ENCODE results near the gene JPH4.
A peak's percentile ranks its signal among the peaks of the same experiment; 100 is the strongest.

JPH4 gene
- total RNA-seq, result 0 to 0.24 (median 0.11) reads per million in 9 experiments

DNA sequence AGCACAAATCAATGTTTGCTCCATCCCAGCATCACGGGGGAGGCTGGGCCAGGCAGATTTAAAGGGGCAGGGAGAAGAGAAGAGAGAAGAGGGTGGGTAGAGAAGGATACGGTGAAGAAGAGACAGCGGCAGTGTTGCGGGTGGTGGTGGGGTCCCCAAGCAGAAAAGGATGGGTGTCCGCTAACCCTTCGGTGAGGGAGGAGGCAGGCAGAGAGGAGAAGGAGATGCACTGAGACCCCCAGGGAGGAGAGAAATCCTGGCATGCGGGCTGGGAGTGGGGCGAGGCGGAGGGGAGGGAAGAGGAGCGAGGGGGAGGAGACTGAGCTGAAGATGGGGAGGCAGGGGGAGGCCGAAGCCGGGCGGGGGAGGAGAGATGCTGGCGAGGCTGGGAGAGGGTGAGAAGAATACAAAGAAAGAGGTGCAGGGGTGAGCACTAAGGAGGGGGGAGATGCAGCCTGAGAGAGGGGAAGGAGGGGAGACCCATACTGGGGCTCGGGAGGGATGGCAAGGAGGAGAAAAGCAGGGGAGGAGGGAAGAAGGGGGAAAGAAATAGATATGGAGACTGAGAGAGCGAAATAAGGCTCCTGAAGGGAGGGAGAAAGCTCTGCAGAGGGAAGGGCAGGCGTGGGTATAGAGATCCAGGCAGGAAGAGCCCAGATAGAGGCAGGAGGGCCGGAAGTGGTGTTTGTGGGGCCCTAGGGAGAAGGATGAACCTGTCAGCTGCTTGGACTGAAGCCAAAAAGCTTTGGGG lies at the start of gene JPH4:
Gene JPH4 (minus strand): TSS at position 231 of the 751 bp plus-strand sequence. CDS start 1,337 bp downstream, outside the sequence.
- Mint-ChIP-seq H3K4me3 (peak within 1 kb of the TSS in 1 of 2 donors; percentile 65), H3K27ac (no peak within 1 kb of the TSS), H3K4me1 (ENCODE audit: low read depth in 2 of 2) (peaks cover 11 to 16% of the 10 kb centered on the region in 2 donors), H3K27me3 (peaks cover 45 to 84% of the 10 kb centered on the region in 2 donors), H3K9me3 (no peaks in the 10 kb centered on the region), H3K36me3 (ENCODE audit: insufficient read depth) (no peaks in the 10 kb centered on the region)
- no peak for DNase-seq
- no peak for ATAC-seq (replicated peaks)

DNA sequence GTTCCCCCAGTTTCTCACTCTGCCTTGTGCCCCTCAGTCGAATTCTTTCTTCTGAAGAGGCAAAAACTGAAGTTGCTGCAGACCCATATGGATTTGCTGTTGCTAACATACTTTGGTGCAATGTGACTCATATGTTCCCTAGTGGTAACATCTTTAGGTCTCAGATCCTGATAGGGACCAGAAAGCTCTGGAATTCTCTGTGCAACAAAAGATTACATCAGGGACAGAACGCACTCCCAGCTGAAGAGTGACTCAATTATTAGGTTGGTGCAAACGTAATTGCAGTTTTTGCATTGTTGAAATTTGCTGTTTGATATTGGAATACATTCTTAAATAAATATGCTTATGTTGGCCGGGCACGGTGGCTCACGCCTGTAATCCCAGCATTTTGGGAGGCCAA lies 49.4 kb upstream of the JPH4 start:
- H3K27me3 Mint-ChIP-seq, result peaks cover 21 to 23% of the 10 kb centered on the region in 2 donors
- ATAC-seq (replicated peaks), result no peak
- peaks cover 4 to 5% of the 10 kb centered on the region in 2 donors for H3K4me1 Mint-ChIP-seq (ENCODE audit: low read depth in 2 of 2)
- no peak overlapping the region for H3K4me3 Mint-ChIP-seq
- H3K36me3 Mint-ChIP-seq (ENCODE audit: insufficient read depth), result no peaks in the 10 kb centered on the region
- H3K9me3 Mint-ChIP-seq, result peaks cover 0 to 9% of the 10 kb centered on the region in 2 donors
- H3K27ac Mint-ChIP-seq, result no peak overlapping the region
- no peak for DNase-seq

DNA sequence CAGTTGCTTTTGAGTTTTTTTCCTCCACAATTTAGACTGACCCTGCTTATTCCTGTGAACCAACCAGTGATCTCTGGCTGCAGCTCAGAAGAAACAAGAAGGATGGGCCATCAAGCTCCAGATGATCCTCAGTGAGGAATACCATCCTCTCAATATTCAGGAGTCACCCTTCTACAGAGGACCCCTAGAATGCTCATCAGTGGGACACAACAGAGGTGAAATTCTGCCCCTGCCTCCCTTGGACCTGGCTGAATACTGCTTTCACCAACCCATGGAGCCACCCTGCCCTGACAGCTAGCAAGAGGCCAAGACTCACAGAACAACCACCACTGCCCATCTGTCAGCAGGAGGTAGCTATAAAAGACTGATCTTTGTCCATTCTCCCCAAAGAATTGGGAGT lies 48.4 kb upstream of the JPH4 start:
- Mint-ChIP-seq H3K27ac (no peak overlapping the region), H3K4me3 (no peak overlapping the region), H3K27me3 (peaks cover 31 to 33% of the 10 kb centered on the region in 2 donors), H3K4me1 (ENCODE audit: low read depth in 2 of 2) (peaks cover 0 to 1% of the 10 kb centered on the region in 2 donors), H3K36me3 (ENCODE audit: insufficient read depth) (no peaks in the 10 kb centered on the region), H3K9me3 (peaks cover 0 to 9% of the 10 kb centered on the region in 2 donors)
- DNase-seq, result no peak
- ATAC-seq (replicated peaks), result no peak

DNA sequence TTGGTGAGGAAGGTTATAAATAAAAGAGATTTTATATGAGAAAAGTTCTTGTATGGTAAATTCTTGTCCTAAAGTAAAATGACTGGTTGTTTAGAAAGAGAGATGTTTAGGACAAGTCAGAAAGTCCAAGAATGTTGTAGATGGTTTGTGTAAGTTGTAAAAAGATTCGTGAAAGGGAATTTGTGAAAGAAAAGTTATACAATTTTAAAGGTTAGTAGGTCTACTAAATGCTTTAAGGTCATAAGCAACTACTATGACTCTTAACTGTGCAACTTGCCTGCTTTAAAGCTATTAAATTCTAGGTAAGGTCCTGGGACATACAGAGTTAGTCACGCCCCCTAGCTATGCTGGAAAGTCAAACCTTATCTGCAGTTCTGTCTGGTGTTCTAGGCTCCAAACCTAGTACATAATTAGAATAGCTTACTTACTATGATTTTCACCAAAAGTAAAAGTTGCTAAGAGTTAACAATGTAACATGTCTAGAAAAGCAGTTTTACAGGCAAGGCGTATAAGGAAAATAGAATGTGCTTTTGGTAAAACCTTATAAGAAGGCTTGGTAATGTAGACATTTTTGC lies 46.3 kb upstream of the JPH4 start:
- no peak for ATAC-seq (replicated peaks)
- H3K27ac Mint-ChIP-seq, result no peak overlapping the region
- no peak for DNase-seq

DNA sequence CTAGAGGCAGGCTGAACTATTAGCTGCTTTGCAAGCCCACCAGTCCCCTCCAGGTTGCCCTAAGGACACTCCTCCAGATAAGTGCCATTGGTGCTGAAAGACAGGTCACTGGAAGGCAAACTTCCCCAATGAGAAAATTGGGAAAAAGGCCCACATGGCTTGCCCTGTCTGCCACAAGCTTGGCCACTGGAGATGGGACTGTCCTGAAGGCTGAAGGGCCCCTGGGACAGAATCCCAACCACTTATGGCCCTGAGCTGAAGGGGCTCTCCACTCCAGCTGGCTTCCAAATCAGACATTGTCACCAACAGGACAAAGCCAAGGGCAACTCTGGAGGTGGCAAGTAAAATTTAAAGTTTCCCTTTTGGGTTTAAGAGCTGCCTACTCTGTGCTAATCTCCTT lies 45.4 kb upstream of the JPH4 start:
- H3K27ac Mint-ChIP-seq, result no peak overlapping the region
- no peaks in the 10 kb centered on the region for H3K36me3 Mint-ChIP-seq (ENCODE audit: insufficient read depth)
- DNase-seq (no peak), ATAC-seq (replicated peaks) (no peak)
- no peaks in the 10 kb centered on the region for H3K4me1 Mint-ChIP-seq (ENCODE audit: low read depth in 2 of 2)
- peaks cover 0 to 9% of the 10 kb centered on the region in 2 donors for H3K9me3 Mint-ChIP-seq
- no peak overlapping the region for H3K4me3 Mint-ChIP-seq
- H3K27me3 Mint-ChIP-seq, result peaks cover 46 to 54% of the 10 kb centered on the region in 2 donors

More for the DNA sequence above, 46.3 kb upstream of the JPH4 start:
- Mint-ChIP-seq H3K27me3 (peaks cover 42 to 52% of the 10 kb centered on the region in 2 donors), H3K4me3 (no peak overlapping the region), H3K9me3 (peaks cover 0 to 9% of the 10 kb centered on the region in 2 donors), H3K36me3 (ENCODE audit: insufficient read depth) (no peaks in the 10 kb centered on the region), H3K4me1 (ENCODE audit: low read depth in 2 of 2) (no peaks in the 10 kb centered on the region)

DNA sequence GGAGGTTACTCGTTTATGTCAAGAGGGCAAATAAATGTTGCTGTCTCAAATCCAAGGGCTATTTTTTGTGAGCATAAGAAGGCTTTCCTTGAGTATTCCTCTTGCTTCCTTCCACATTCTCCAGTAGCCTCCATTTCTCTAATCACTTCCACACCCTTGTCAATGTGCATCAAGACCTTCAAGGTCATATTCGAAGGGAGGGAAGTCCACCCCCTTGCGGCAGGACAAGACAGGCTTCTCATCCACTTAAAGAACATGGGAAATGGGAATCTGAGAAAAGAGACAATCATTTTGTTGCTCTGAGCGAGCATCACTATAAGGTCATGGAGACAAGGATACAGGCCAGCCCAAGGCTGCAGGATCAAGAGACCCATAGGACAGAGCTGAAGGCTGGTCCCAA lies 44.4 kb upstream of the JPH4 start:
- H3K36me3 Mint-ChIP-seq (ENCODE audit: insufficient read depth), result no peaks in the 10 kb centered on the region
- H3K4me3 Mint-ChIP-seq, result no peak overlapping the region
- H3K27ac Mint-ChIP-seq, result no peak overlapping the region
- H3K4me1 Mint-ChIP-seq (ENCODE audit: low read depth in 2 of 2), result no peaks in the 10 kb centered on the region
- H3K27me3 Mint-ChIP-seq, result peaks cover 54 to 55% of the 10 kb centered on the region in 2 donors
- H3K9me3 Mint-ChIP-seq, result peaks cover 0 to 9% of the 10 kb centered on the region in 2 donors
- no peak for DNase-seq
- no peak for ATAC-seq (replicated peaks)

DNA sequence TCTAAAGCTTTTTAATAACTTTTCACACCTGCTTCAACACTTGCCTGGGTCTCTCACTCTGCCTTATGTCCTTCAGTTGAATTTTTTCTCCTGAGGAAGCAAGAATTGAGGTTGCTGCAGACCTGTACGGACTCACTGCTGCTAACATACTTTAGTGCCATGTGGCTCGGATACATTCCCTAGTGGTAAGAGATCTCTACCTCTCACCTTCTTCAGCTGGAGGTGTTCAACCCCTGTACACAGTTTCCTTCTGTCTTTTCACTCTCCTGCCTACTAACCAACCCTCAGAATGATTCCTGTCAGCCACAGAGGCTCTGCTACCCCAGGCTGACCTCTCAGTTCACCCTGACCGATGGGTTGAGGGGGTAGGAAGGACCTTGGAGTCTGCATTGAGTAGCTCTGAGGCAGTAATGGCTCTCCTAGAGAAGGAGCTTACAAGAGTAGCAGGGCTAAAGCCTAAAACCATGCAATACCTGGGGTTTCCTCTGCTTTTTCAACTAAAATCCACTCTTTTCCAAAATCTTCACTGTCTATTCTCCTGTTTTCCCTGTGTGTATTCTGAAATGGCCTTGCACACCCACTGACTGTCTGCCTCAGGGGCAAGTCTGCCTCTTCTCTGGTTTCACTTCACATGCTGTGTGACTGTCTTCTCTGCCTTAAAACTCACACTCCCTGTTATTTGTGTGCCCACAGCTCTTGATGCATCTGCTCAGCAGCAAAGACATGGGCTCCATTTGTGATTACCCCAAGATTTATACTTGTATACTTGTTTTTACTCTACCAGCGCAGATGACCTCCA lies 43.5 kb upstream of the JPH4 start:
- Mint-ChIP-seq H3K27ac (peak overlapping the region in 1 of 2 donors; percentile 13), H3K9me3 (peaks cover 0 to 9% of the 10 kb centered on the region in 2 donors), H3K4me3 (no peak overlapping the region), H3K36me3 (ENCODE audit: insufficient read depth) (no peaks in the 10 kb centered on the region), H3K4me1 (ENCODE audit: low read depth in 2 of 2) (no peaks in the 10 kb centered on the region), H3K27me3 (peaks cover 46 to 49% of the 10 kb centered on the region in 2 donors)
- no peak for ATAC-seq (replicated peaks)
- no peak for DNase-seq

DNA sequence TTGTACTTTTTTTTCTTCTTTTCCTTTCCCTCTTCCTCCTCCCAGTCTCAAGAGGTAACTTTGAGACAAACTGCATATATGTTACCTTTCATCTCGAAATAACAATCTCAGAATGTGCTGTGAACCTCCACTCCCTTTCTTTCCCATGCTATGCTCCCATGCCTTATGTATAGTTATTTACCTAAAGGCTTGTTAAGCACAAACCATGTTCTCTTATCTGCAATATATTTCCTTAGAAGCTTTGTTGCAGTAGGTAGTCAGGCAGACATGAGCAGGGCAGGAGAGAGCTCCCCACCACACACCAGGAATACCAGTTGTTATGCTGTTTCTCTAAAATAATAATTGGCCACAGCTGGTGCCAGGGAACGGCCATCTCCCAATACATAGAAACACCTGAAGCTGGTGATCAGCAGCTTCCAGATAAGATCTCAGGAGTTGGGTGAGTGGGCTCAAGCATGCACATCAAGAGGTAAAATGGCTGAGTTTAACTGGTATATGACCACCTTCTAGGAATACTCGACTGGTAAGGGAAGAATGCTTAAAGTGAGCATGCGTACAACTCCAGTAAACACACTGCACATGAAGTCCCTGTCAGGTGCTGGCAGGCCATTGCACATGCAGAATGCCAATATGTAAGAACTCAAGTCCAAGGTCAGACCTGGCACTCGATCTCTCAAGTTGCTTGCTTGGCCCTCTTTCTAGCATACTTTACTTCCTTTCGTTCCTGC lies 42.8 kb upstream of the JPH4 start:
- Mint-ChIP-seq H3K27ac (no peak overlapping the region), H3K4me3 (no peak overlapping the region), H3K27me3 (peaks cover 45 to 49% of the 10 kb centered on the region in 2 donors), H3K4me1 (ENCODE audit: low read depth in 2 of 2) (no peaks in the 10 kb centered on the region), H3K9me3 (peaks cover 0 to 9% of the 10 kb centered on the region in 2 donors), H3K36me3 (ENCODE audit: insufficient read depth) (no peaks in the 10 kb centered on the region)
- ATAC-seq (replicated peaks), result no peak
- DNase-seq, result no peak

DNA sequence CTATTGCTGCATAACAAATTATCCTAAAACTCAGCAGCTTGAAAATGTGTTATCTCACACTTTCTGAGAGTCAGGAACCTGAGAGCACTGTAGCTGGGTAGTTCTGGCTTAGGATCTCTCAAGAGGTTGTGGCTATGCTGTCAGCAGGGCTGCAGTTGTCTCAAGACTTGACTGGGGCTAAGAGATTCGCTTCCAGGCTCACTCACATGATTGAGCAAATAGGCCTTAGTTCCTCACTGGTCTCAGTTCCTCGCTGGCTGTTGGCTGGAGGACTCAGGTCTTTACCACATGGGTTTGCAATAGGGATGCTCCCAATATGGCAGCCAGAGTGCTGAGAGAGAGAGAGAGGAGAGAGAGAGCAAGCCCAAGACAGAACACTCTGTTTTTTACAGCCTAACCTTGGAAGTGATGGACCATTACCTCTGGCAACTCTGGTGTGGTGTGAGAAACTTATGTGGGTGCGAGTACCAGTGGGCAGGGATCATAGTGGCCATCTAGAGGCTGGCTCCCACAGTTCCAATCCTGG lies 41.6 kb upstream of the JPH4 start:
- Mint-ChIP-seq H3K27ac (no peak overlapping the region), H3K9me3 (peaks cover 0 to 9% of the 10 kb centered on the region in 2 donors), H3K4me3 (no peak overlapping the region), H3K27me3 (peaks cover 45 to 48% of the 10 kb centered on the region in 2 donors), H3K4me1 (ENCODE audit: low read depth in 2 of 2) (no peaks in the 10 kb centered on the region), H3K36me3 (ENCODE audit: insufficient read depth) (no peaks in the 10 kb centered on the region)
- ATAC-seq (replicated peaks), result no peak
- DNase-seq, result no peak

DNA sequence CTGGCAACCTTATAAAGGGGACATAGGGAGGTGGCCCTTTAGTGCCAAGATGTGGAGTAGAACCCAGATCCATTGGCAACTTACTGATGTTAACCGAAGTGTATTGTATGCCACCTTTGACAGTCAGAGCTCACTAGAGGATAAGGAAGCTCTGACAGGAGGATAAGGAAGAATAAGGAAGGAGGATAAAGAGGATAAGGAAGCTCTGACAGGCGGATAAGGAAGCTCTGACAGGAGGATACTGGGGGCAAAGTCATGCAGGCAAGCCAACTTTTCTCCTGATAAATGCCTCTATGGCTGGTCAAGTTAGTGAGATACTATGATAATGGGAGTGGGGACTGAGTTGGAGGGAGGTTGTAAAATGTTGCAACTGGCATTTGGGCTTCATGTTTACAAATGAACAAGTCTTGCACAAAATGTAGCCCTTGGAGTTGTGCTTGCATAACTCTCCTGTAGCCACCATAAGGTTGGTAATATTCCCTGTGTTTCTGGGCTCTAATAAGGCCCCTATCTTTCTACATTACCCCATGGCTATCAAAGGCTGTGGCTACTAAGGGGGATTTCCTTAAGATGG lies 39.9 kb upstream of the JPH4 start:
- Mint-ChIP-seq H3K36me3 (ENCODE audit: insufficient read depth) (no peaks in the 10 kb centered on the region), H3K4me1 (ENCODE audit: low read depth in 2 of 2) (no peaks in the 10 kb centered on the region), H3K4me3 (no peak overlapping the region), H3K9me3 (no peaks in the 10 kb centered on the region), H3K27me3 (peaks cover 37 to 45% of the 10 kb centered on the region in 2 donors), H3K27ac (no peak overlapping the region)
- ATAC-seq (replicated peaks) (no peak), DNase-seq (no peak)

DNA sequence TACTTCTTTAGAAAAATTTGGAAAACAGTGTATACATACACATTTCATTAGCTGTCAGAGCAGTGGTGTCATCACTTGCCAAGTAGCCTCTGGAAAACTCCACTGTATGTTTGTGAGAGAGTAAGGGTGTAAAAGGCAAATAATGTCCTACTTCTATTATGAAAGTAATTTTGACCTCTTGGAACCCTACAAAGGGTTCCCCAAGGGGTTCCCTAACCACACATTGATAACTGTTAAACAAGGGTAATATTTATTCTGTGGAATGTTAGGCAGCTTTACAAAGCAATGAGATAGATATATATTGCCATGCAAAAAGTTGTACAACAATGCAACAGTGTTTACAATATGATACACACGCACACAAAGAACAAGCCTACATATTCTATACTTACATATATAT lies 38.9 kb upstream of the JPH4 start:
- no peak overlapping the region for H3K27ac Mint-ChIP-seq
- no peaks in the 10 kb centered on the region for H3K4me1 Mint-ChIP-seq (ENCODE audit: low read depth in 2 of 2)

DNA sequence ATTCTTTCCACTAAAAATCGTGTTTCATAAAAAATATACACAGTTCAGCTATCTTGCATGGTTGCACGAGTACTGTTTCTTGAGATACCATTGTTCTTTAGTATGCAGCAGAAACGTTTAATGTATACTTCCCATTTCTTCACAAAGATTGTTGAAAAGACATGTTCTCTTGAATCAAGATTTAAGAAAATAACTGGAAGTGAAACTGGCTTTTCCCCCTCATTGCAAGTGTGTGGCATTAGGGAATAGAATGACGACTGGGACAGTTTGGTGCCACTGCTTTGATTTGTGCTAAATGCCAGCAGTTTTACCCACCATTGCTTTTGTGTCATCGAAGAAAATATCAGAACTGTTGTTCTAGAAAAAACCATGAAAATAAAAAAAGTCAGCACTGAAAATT lies 37.3 kb upstream of the JPH4 start:
- Mint-ChIP-seq H3K4me1 (ENCODE audit: low read depth in 2 of 2) (peaks cover 5% of the 10 kb centered on the region in 2 donors), H3K27me3 (peaks cover 19 to 22% of the 10 kb centered on the region in 2 donors), H3K27ac (no peak overlapping the region), H3K4me3 (no peak overlapping the region), H3K36me3 (ENCODE audit: insufficient read depth) (no peaks in the 10 kb centered on the region), H3K9me3 (no peaks in the 10 kb centered on the region)
- DNase-seq (no peak), ATAC-seq (replicated peaks) (no peak)

More for the DNA sequence above, 38.9 kb upstream of the JPH4 start:
- H3K4me3 Mint-ChIP-seq, result no peak overlapping the region
- H3K9me3 Mint-ChIP-seq, result no peaks in the 10 kb centered on the region
- no peak for DNase-seq
- no peak for ATAC-seq (replicated peaks)
- H3K36me3 Mint-ChIP-seq (ENCODE audit: insufficient read depth), result no peaks in the 10 kb centered on the region
- H3K27me3 Mint-ChIP-seq, result peaks cover 30 to 36% of the 10 kb centered on the region in 2 donors

Measured in effector memory CD8-positive, alpha-beta T cell (primary cell).